ENCODE data around the gene FCSK.

DNA sequence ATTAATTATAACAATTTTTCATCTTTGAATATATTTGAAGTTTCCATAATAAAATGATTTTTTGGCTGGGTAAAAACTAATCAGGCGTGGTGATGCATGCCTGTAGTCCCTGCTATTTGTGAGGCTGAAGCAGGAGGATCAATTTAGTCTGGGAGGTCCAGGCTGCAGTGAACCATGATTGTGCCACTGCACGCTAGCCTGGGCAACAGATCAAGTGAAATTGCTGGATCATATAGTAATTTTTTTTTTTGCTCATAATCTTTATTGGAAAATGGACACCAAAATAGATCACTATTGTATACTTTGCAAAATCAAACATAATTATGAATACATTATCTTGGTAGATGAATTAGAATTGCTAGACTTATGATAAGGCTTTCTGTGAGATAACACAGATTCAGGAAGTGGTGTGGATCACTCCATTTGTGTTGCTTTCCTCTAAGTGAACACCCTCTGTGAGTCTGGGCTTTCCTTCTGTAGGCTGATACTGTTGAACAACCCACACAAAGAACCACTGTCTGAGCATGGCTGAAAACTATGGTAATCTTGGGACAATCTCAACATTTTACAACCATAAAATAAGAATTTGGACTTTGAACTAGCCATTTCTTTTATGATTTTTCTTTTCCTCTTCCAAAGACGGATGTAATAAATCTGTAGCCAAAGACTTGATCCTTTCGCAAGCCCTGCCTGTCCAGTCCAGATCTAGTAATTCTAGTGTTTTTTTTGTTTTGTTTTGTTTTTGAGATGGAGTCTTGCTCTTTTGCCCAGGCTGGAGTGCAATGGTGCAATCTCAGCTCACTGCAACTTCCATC lies 9.9 kb upstream of the FCSK start:
- TF ChIP-seq, protein P1, sequence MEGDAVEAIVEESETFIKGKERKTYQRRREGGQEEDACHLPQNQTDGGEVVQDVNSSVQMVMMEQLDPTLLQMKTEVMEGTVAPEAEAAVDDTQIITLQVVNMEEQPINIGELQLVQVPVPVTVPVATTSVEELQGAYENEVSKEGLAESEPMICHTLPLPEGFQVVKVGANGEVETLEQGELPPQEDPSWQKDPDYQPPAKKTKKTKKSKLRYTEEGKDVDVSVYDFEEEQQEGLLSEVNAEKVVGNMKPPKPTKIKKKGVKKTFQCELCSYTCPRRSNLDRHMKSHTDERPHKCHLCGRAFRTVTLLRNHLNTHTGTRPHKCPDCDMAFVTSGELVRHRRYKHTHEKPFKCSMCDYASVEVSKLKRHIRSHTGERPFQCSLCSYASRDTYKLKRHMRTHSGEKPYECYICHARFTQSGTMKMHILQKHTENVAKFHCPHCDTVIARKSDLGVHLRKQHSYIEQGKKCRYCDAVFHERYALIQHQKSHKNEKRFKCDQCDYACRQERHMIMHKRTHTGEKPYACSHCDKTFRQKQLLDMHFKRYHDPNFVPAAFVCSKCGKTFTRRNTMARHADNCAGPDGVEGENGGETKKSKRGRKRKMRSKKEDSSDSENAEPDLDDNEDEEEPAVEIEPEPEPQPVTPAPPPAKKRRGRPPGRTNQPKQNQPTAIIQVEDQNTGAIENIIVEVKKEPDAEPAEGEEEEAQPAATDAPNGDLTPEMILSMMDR (IDR thresholded peaks at IDR 0.05; ENCODE audit: insufficient read depth, low read depth, low read length) = no peak
- no peak for TF ChIP-seq EZH2 (IDR thresholded peaks at IDR 0.05; ENCODE audit: insufficient read depth, low read length)
